IMR-90 (cell line): Measurements from ENCODE around the gene SPECC1L. TPM values are rescaled to one million over a fixed set of nuclear protein-coding genes. Genes with fewer than 3 reads are reported as not detected.
A peak's percentile ranks its signal among the peaks of the same experiment; 100 is the strongest.

Experiments
- ATAC-seq: fragments of 200-7000 bp; cut with Tn5 transposase; 2 replicates; pipeline ENCODE4 v1.9.1; 2020; ENCODE audit warnings: low read depth, mild to moderate bottlenecking, moderate library complexity
- BruUV-seq: library from RNA; stranded (reverse); fragments of 400-500 nt; replicated peaks from 2 replicates; lab custom pipeline; 2021; lab: Mats Ljungman, UMichigan
- CTCF ChIA-PET: fragments of 300-600 bp; formaldehyde crosslinking; extraction: SDS; loops from one replicate; lab custom pipeline; 2021; ENCODE audit warnings: antibody characterized with exemption; lab: Yijun Ruan, JAX
- POLR2A ChIA-PET: fragments of 300-600 bp; sonication (Branson Sonifier 250); formaldehyde crosslinking; loops from one replicate; lab custom pipeline; 2022; ENCODE audit warnings: antibody characterized with exemption; ENCODE audit not compliant: unreplicated experiment; lab: Charles Lee
- DNase-seq: peaks from one replicate; pipeline ENCODE4 v3.0.0; 2013
- H2AFZ ChIP-seq: replicated peaks from 2 replicates; pipeline ENCODE3; 2013; ENCODE audit warnings: low read length, mild to moderate bottlenecking; ENCODE audit not compliant: poor library complexity
- H2AK5ac ChIP-seq: 2 replicates; pipeline ENCODE4 v1.6.1; 2013; ENCODE audit warnings: low read depth, low read length, inconsistent platforms
- H2AK9ac ChIP-seq: replicated peaks from 2 replicates; pipeline ENCODE3; 2013; ENCODE audit warnings: mild to moderate bottlenecking, low read depth, low read length, moderate library complexity; ENCODE audit not compliant: poor library complexity
- H2BK120ac ChIP-seq: 2 replicates; pipeline ENCODE4 v1.6.1; 2013; ENCODE audit warnings: low read depth, low read length, inconsistent platforms
- H2BK15ac ChIP-seq: 3 replicates; pipeline ENCODE4 v1.6.1; 2013; ENCODE audit warnings: low read depth, low read length, inconsistent platforms
- H2BK20ac ChIP-seq: 2 replicates; pipeline ENCODE4 v1.6.1; 2013; ENCODE audit warnings: low read depth, mild to moderate bottlenecking, inconsistent platforms, low read length, moderate library complexity
- H2BK5ac ChIP-seq: 2 replicates; pipeline ENCODE4 v1.6.1; 2013; ENCODE audit warnings: mild to moderate bottlenecking, low read depth, low read length, inconsistent platforms; ENCODE audit not compliant: poor library complexity, severe bottlenecking
- H3K14ac ChIP-seq: replicated peaks from 2 replicates; pipeline ENCODE4 v1.6.1; 2013; ENCODE audit warnings: low read depth, low read length, inconsistent platforms
- H3K18ac ChIP-seq: 2 replicates; pipeline ENCODE4 v1.6.1; 2013; ENCODE audit warnings: low read depth, low read length, control low read depth
- H3K23ac ChIP-seq: 2 replicates; pipeline ENCODE4 v1.6.1; 2013; ENCODE audit warnings: low read depth, low read length, inconsistent platforms
- H3K27ac ChIP-seq: 2 replicates; pipeline ENCODE4 v1.5.1; 2013; ENCODE audit warnings: mild to moderate bottlenecking, control low read depth, low read length; ENCODE audit not compliant: insufficient read depth
- H3K27me3 ChIP-seq: 2 replicates; pipeline ENCODE4 v1.6.1; 2013; ENCODE audit warnings: low read length; ENCODE audit not compliant: control insufficient read depth, insufficient read depth
- H3K36me3 ChIP-seq: 2 replicates; pipeline ENCODE4 v1.6.1; 2013; ENCODE audit warnings: low read length, mixed read lengths; ENCODE audit not compliant: control insufficient read depth, insufficient read depth
- H3K4ac ChIP-seq: 2 replicates; pipeline ENCODE4 v1.6.1; 2013; ENCODE audit warnings: low read depth, low read length, inconsistent platforms
- H3K4me1 ChIP-seq: 2 replicates; pipeline ENCODE4 v1.6.1; 2013; ENCODE audit warnings: low read length, mixed read lengths; ENCODE audit not compliant: control insufficient read depth, insufficient read depth
- H3K4me2 ChIP-seq: 2 replicates; pipeline ENCODE4 v1.6.1; 2013; ENCODE audit warnings: low read depth, mild to moderate bottlenecking, control low read depth, low read length, moderate library complexity
- H3K4me3 ChIP-seq: 2 replicates; pipeline ENCODE4 v1.5.1; 2013; ENCODE audit warnings: low read depth, mild to moderate bottlenecking, control low read depth, low read length, moderate library complexity; ENCODE audit not compliant: insufficient read depth
- H3K56ac ChIP-seq: 2 replicates; pipeline ENCODE4 v1.6.1; 2013; ENCODE audit warnings: low read length, inconsistent platforms; ENCODE audit not compliant: insufficient read depth; ENCODE audit errors: extremely low read depth
- H3K79me1 ChIP-seq, 2 experiments: 2 replicates each; pipeline ENCODE4 v1.6.1; 2013; ENCODE audit warnings: low read length in 2 of 2, inconsistent platforms in 1 of 2, low read depth in 1 of 2
- H3K9ac ChIP-seq: 2 replicates; pipeline ENCODE4 v1.6.1; 2013; ENCODE audit warnings: low read depth, low read length, control low read depth
- H3K9me1 ChIP-seq: 2 replicates; pipeline ENCODE4 v1.6.1; 2013; ENCODE audit warnings: low read length, inconsistent platforms; ENCODE audit not compliant: insufficient read depth
- H3K9me3 ChIP-seq: 2 replicates; pipeline ENCODE4 v1.6.1; 2013; ENCODE audit warnings: low read length; ENCODE audit not compliant: control insufficient read depth, insufficient read depth
- H4K20me1 ChIP-seq: 2 replicates; pipeline ENCODE4 v1.6.1; 2013; ENCODE audit warnings: low read length, inconsistent platforms; ENCODE audit not compliant: insufficient read depth
- H4K5ac ChIP-seq: 2 replicates; pipeline ENCODE4 v1.6.1; 2013; ENCODE audit warnings: mild to moderate bottlenecking, low read depth, low read length, control low read depth
- H4K8ac ChIP-seq, 2 experiments: 2 replicates each; pipeline ENCODE4 v1.6.1; 2013; ENCODE audit warnings: low read depth in 2 of 2, low read length in 2 of 2, control low read depth in 1 of 2, inconsistent platforms in 1 of 2
- H4K91ac ChIP-seq: 2 replicates; pipeline ENCODE4 v1.6.1; 2013; ENCODE audit warnings: low read depth, low read length, inconsistent platforms; ENCODE audit not compliant: insufficient read depth
- MXI1 ChIP-seq: IDR thresholded peaks from 2 replicates; pipeline ENCODE4 v1.6.1; 2012; ENCODE audit warnings: low read depth, mild to moderate bottlenecking, low read length, moderate library complexity, borderline replicate concordance
- POLR2A ChIP-seq: IDR thresholded peaks from 2 replicates; pipeline ENCODE4 v1.6.1; 2012; ENCODE audit warnings: mild to moderate bottlenecking, low read depth, low read length
- WGBS, 2 experiments: methylation state at CpG; one replicate each; pipeline versions ENCODE4 v1.1.5 to v1.1.7; 2013; ENCODE audit warnings: missing lambda C conversion rate in 2 of 2; ENCODE audit not compliant: insufficient read length in 1 of 2; ENCODE audit errors: extremely low coverage in 2 of 2; 5-methylcytosine and 5-hydroxymethylcytosine counted together
- dilution Hi-C: fragments of 300-500 bp; cut with HindIII; formaldehyde crosslinking; loops from one replicate; pipeline ENCODE4 v1.14.3; 2018; ENCODE audit warnings: low sequenced_read_pairs; ENCODE audit not compliant: unreplicated experiment
- in situ Hi-C: fragments of 300-500 bp; cut with MboI; formaldehyde crosslinking; loops from 3 replicates; pipeline ENCODE4 v1.14.3; 2019; ENCODE audit warnings: low sequenced_read_pairs, inconsistent platforms, mixed read lengths
- intact Hi-C: fragments of 100-400 bp; cut with micrococcal nuclease; formaldehyde crosslinking; loops from 2 replicates; pipeline ENCODE4 v1.10.0; 2022
- polyA plus RNA-seq, 3 experiments: library from polyadenylated mRNA; depleted of rRNA; stranded (reverse); fragments of >200 nt; gene quantifications; 2 replicates each; pipeline ENCODE4 v1.2.3, GENCODE V29; 2012; ENCODE audit warnings: low replicate concordance in 1 of 3
- total RNA-seq: library from RNA; depleted of rRNA; stranded (reverse); fragments of >200 nt; gene quantifications from 2 replicates; pipeline ENCODE4 v1.2.3, GENCODE V29; 2012

Gene SPECC1L
- total and polyA plus RNA-seq, 2 of the 4 experiments (the other 2 are of a cell fraction): 18.7 to 44.1 TPM

GRCh38 chr22:24402460-24403192 lies 132.0 kb downstream of the SPECC1L start:
- dilution Hi-C loops: no loop called here
- Histone ChIP-seq H3K23ac (peak overlapping the region; percentile 71; the same call in 1 of the 2 replicates), H2BK15ac (peak overlapping the region; percentile 91; the same call in 1 of the 3 replicates), H3K79me1 (peaks cover 30 to 86% of the 10 kb centered on the region in 2 experiments), H4K91ac (peak overlapping the region; percentile 86), H3K9ac (no peak overlapping the region), H2AK5ac (peak overlapping the region; percentile 94), H3K27me3 (no peaks in the 10 kb centered on the region), H4K20me1 (peaks cover 10% of the 10 kb centered on the region), H4K5ac (no peak overlapping the region), H3K36me3 (peaks cover 8% of the 10 kb centered on the region), H2BK20ac (peak overlapping the region; percentile 92), H2AFZ (peak overlapping the region; percentile 71), H4K8ac (peak overlapping the region; percentile 22 to 88; a peak in 2 of 4 replicates), H3K9me1 (peaks cover 50% of the 10 kb centered on the region), H3K4ac (peak overlapping the region; percentile 95), H3K4me2 (peak overlapping the region; percentile 7), H2AK9ac (peak overlapping the region; percentile 90), H3K9me3 (no peaks in the 10 kb centered on the region), H3K56ac (peak overlapping the region; percentile 78), H2BK5ac (peak overlapping the region; percentile 75), H3K4me3 (no peak overlapping the region), H3K14ac (peak overlapping the region; percentile 90), H3K18ac (peak overlapping the region; percentile 76; the same call in 1 of the 2 replicates), H3K27ac (no peak overlapping the region; the same call in 1 of the 2 replicates), H3K4me1 (peaks cover 40% of the 10 kb centered on the region), H2BK120ac (peak overlapping the region; percentile 95)
- ATAC-seq: peak; percentile 74
- WGBS, 2 experiments: 30% methylated on average over 2 of the region's 3 CpGs; no CpG with 5 or more reads in 1 of the 2 experiments
- TF ChIP-seq MXI1 (peak; percentile 67; the same call in 1 of the 2 replicates), POLR2A (no peak)
- intact Hi-C loops: no loop called here
- ChIA-PET CTCF (interaction anchor here (0.7 to 1.3 kb wide), 3 partner anchors 11 to 780 kb away, joined by 3 read pairs; no protein-coding TSS in a partner anchor), POLR2A (no interaction called here)
- peak; percentile 94 for DNase-seq
- BruUV-seq: no TSS peak
- in situ Hi-C loops: no loop called here
